Thoracic aorta (tissue), 2 donors: ENCODE data around the gene SIK2. TPM values are rescaled to one million over a fixed set of nuclear protein-coding genes. Genes with fewer than 3 reads are reported as not detected.
A peak's percentile ranks its signal among the peaks of the same experiment; 100 is the strongest.

ENCODE experiments used
- ATAC-seq: fragments of 150-250 bp; one replicate; pipeline ENCODE4 v1.8.0; 2017; ENCODE audit warnings: low read depth; ENCODE audit not compliant: insufficient number of reproducible peaks, low FRiP score
- DNase-seq: peaks from one replicate; pipeline ENCODE4 v3.0.0-alpha.2; 2020; ENCODE audit warnings: low spot score
- H3K27ac ChIP-seq, 2 donors: fragments of 200-600 bp; sonication (generic); 1 replicate in 1 of 2; 2 replicates in 1 of 2; pipeline ENCODE4 v1.5.1; 2016; ENCODE audit warnings: mild to moderate bottlenecking in 2 of 2, moderate library complexity in 2 of 2
- H3K27me3 ChIP-seq: fragments of 200-600 bp; sonication (generic); replicated peaks from 2 replicates; pipeline ENCODE4 v1.6.0; 2016; ENCODE audit warnings: mild to moderate bottlenecking; ENCODE audit not compliant: insufficient read depth
- H3K36me3 ChIP-seq: fragments of 200-600 bp; sonication (generic); one replicate; pipeline ENCODE4 v1.5.1; 2016
- H3K4me1 ChIP-seq, 2 donors: fragments of 200-600 bp; sonication (generic); 1 replicate in 1 of 2; 2 replicates in 1 of 2; pipeline versions ENCODE4 v1.5.1 to v1.6.0; 2016; ENCODE audit warnings: low read depth in 2 of 2, mild to moderate bottlenecking in 1 of 2; ENCODE audit not compliant: control insufficient read depth in 1 of 2
- H3K4me3 ChIP-seq: fragments of 200-600 bp; sonication (generic); 2 replicates; pipeline ENCODE4 v1.5.1; 2016; ENCODE audit warnings: mild to moderate bottlenecking
- H3K9me3 ChIP-seq: fragments of 200-600 bp; sonication (generic); 2 replicates; pipeline ENCODE4 v1.5.1; 2016
- total RNA-seq, 2 donors: library from RNA; depleted of rRNA; stranded (reverse); fragments of >200 nt; gene quantifications; one replicate each; pipeline versions ENCODE4 v1.1.0 to v1.2.3, GENCODE V29; 2016
- TF ChIP-seq, protein P1 (sequence below): fragments of 200-600 bp; sonication (generic); IDR thresholded peaks from one replicate; pipeline ENCODE4 v1.5.1; 2019; ENCODE audit warnings: antibody characterized with exemption

Gene SIK2
- total RNA-seq, 2 donors from 2014 or later: 9.9 to 15.0 TPM

DNA sequence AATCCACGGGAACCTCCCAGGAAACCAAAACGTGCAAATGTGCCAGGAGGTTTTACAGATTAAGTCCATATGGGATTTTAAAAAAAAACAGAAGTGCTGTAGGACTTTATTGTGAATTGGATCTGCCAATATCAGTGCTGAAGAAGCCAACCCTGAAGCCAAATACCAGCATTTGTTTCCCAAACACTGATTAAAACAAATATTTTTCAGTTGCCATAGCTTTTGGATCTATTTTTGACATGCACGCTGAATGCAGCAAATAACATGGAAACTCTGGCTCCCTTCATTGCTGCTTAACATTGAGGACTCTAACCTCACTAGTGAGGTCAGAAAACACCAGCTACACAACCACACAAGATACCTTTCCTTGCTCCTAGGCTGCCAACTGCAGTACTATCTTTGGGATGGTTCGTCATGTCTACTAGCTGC is 28.4 kb upstream of the SIK2 start:
- H3K4me3 ChIP-seq: peak overlapping the region; percentile 48
- peaks cover 3 to 7% of the 10 kb centered on the region in 2 donors for H3K4me1 ChIP-seq
- DNase-seq: no peak
- no peaks in the 10 kb centered on the region for H3K9me3 ChIP-seq
- no peaks in the 10 kb centered on the region for H3K27me3 ChIP-seq
- H3K36me3 ChIP-seq: no peaks in the 10 kb centered on the region
- ATAC-seq: no peak
- TF ChIP-seq, protein P1, sequence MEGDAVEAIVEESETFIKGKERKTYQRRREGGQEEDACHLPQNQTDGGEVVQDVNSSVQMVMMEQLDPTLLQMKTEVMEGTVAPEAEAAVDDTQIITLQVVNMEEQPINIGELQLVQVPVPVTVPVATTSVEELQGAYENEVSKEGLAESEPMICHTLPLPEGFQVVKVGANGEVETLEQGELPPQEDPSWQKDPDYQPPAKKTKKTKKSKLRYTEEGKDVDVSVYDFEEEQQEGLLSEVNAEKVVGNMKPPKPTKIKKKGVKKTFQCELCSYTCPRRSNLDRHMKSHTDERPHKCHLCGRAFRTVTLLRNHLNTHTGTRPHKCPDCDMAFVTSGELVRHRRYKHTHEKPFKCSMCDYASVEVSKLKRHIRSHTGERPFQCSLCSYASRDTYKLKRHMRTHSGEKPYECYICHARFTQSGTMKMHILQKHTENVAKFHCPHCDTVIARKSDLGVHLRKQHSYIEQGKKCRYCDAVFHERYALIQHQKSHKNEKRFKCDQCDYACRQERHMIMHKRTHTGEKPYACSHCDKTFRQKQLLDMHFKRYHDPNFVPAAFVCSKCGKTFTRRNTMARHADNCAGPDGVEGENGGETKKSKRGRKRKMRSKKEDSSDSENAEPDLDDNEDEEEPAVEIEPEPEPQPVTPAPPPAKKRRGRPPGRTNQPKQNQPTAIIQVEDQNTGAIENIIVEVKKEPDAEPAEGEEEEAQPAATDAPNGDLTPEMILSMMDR: no peak
- peak overlapping the region in 1 of 2 donors; percentile 17 for H3K27ac ChIP-seq

DNA sequence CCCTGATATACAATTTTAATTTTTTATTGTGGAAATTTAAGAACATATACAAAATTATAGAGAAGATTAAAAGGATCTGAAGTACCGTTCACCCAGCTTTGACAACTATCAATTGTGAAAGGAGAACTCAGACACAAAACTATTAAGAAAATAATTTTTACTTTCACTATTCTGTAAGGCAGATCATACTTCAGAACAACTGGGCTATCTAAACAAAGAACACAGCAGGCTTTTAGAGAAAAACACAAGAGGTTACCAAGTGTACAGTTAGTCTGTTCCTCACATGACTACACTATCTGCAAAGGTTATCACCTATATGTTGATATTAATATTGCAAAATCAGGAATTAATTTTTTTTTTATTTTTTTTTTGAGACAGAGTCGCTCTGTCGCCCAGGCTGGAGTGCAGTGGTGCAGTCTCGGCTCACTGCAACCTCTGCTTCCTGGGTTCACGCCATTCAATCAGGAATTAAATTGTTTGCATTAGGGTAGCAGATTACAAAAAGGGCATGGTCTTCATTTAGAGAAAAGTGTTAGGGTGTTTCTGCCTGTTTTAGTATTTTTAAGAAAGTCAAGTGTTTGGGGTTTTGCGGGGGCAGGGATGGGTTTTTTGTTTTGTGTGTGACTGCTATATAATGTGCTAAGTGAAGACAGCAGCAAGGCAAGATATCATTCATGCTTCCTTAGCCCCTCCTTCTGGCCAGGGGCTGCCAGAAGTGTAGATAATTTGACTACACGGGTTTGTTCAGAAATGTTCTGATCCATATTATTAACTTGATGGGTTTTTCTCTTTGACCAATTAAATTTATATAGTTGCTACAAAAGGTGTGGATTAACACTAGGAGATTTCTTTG is 27.6 kb upstream of the SIK2 start:
- no peaks in the 10 kb centered on the region for H3K36me3 ChIP-seq
- H3K4me3 ChIP-seq: peak overlapping the region; percentile 48
- TF ChIP-seq, protein P1: no peak
- peaks cover 3 to 7% of the 10 kb centered on the region in 2 donors for H3K4me1 ChIP-seq
- ATAC-seq (no peak), DNase-seq (no peak)
- H3K27ac ChIP-seq: peak overlapping the region in 1 of 2 donors; percentile 17
- no peaks in the 10 kb centered on the region for H3K9me3 ChIP-seq
- no peaks in the 10 kb centered on the region for H3K27me3 ChIP-seq

DNA sequence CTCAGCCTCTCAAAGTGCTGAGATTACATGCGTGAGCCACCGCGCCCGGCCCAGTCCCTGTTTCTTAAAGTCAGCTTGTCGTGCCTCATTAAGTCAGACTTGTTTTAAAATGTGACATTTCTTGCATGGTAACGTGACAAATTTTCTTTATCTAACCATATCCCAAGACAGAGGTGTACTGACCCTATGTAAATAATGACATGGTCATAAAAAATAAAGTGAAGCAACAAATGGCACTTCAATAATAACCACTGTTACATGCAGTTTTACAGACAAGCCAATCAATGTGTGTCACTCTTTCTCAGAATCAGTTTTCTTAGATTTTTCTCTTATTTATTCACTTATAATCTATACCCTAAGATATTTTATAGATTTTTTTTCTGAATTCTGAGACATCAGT is 26.5 kb upstream of the SIK2 start:
- no peak overlapping the region for H3K4me3 ChIP-seq
- ATAC-seq (no peak), DNase-seq (no peak)
- TF ChIP-seq, protein P1: no peak
- H3K27me3 ChIP-seq: no peaks in the 10 kb centered on the region
- H3K27ac ChIP-seq: no peak overlapping the region
- no peaks in the 10 kb centered on the region for H3K9me3 ChIP-seq
- no peaks in the 10 kb centered on the region for H3K36me3 ChIP-seq
- peaks cover 3 to 7% of the 10 kb centered on the region in 2 donors for H3K4me1 ChIP-seq

DNA sequence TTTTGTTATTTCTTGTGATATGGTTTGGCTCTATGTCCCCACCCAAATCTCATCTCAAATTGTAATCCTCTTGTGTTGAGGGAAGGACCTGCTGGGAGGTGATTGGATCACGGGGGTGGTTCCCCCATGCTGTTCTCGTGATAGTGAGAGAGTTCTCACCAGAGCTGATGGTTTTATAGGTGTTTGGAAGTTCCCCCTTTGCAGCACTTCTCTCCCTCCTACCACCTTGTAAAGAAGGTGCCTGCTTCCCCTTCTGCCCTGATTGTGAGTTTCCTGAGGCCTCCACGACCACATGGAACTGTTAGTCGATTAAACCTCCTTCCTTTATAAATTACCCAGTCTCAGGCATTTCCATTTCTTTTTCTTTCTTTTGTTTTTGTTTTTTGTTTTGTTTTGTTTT is 24.4 kb upstream of the SIK2 start:
- Histone ChIP-seq H3K9me3 (no peaks in the 10 kb centered on the region), H3K27ac (no peak overlapping the region), H3K4me1 (peaks cover 3 to 7% of the 10 kb centered on the region in 2 donors), H3K27me3 (no peaks in the 10 kb centered on the region), H3K36me3 (no peaks in the 10 kb centered on the region), H3K4me3 (no peak overlapping the region)
- ATAC-seq: no peak
- no peak for DNase-seq
- TF ChIP-seq, protein P1: no peak

DNA sequence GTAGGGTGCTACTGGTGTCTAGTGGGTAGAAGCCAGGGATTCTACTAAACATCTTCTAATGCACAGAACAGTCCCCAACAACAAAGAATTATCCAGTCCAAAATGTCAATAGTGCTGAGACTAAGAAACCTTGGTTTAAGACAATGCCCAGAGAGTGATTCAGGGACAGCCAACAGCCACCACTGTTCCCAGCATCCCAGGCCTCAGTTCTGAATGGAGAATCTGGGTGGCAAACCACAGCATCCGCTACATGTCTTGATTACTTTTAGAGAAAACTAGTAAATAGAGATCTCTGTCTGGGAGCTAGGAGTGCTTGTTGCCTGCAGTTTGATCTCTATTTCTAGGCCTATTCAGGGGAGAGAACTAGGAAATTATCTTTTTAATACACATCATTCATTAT is 20.9 kb upstream of the SIK2 start:
- ATAC-seq: no peak
- Histone ChIP-seq H3K9me3 (no peaks in the 10 kb centered on the region), H3K27ac (no peak overlapping the region), H3K27me3 (no peaks in the 10 kb centered on the region), H3K36me3 (no peaks in the 10 kb centered on the region), H3K4me3 (no peak overlapping the region), H3K4me1 (no peaks in the 10 kb centered on the region)
- TF ChIP-seq, protein P1: no peak
- DNase-seq: no peak
